Measurements from ENCODE around the gene RALGAPA2. TPM values are rescaled to one million over a fixed set of nuclear protein-coding genes. Genes with fewer than 3 reads are reported as not detected.

The RALGAPA2 gene
- total RNA-seq, 2 donors from 2014 or later = 40.2 to 45.4 TPM

DNA sequence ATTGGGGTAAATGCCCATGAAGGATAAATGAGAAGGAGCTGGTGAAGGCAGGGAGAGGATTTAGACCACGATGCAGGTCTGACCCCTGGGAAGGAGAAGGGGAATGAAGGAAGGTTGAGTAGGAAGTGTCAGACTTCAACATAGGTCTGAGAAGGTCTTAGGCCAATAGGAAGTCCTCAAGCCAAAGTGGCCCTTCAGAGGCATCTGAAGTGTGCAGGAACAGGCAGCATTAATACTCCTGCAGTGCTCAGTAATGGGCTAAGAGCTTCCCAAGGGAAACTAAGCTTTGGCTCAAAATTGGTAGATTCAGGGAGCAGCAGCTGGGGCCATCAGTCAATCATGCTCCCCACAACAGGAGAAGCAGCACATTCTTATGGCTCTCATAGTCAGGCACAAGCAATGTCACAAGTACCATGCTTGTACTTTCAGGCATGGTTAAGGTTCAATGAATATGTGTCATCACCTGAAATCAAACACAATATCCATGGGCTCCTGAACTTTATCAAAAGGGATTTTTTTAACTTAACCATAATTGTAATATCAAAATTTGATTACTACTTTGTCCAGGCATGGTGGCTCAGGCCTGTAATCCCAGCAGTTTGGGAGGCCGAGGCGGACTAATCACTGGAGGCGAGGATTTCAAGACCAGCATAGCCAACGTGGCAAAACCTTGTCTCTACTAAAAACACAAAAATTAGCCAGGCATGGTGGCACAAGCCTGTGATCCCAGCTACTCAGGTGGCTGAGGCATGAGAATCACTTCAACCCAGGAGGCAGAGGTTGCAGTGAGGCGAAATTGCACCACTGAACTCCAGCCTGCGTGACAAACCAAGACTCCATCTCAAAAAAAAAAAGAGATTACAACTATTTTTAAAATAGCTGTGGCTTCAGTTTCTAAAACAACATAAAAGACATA, 9.9 kb downstream of the RALGAPA2 start:
- Histone ChIP-seq H3K36me3 (replicated peaks in 1 of 2; ENCODE audit: insufficient read depth in 1 of 2, low read depth in 2 of 2) (no peaks in the 10 kb centered on the region), H3K9me3 (no peaks in the 10 kb centered on the region), H3K4me1 (peaks cover 68% of the 10 kb centered on the region), H3K27me3 (no peaks in the 10 kb centered on the region), H3K4me3 (no peak overlapping the region), H3K27ac (no peak overlapping the region)
- DNase-seq (no peak), ATAC-seq (no peak)
- WGBS, 2 donors = 85 to 90% methylated on average over 7 of the region's 7 CpGs
- intact Hi-C loops (cut with DNase I) = no loop called here
- TF ChIP-seq, protein P1, sequence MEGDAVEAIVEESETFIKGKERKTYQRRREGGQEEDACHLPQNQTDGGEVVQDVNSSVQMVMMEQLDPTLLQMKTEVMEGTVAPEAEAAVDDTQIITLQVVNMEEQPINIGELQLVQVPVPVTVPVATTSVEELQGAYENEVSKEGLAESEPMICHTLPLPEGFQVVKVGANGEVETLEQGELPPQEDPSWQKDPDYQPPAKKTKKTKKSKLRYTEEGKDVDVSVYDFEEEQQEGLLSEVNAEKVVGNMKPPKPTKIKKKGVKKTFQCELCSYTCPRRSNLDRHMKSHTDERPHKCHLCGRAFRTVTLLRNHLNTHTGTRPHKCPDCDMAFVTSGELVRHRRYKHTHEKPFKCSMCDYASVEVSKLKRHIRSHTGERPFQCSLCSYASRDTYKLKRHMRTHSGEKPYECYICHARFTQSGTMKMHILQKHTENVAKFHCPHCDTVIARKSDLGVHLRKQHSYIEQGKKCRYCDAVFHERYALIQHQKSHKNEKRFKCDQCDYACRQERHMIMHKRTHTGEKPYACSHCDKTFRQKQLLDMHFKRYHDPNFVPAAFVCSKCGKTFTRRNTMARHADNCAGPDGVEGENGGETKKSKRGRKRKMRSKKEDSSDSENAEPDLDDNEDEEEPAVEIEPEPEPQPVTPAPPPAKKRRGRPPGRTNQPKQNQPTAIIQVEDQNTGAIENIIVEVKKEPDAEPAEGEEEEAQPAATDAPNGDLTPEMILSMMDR (IDR thresholded peaks at IDR 0.05) = no peak
- no peak for TF ChIP-seq POLR2A (IDR thresholded peaks at IDR 0.05)

DNA sequence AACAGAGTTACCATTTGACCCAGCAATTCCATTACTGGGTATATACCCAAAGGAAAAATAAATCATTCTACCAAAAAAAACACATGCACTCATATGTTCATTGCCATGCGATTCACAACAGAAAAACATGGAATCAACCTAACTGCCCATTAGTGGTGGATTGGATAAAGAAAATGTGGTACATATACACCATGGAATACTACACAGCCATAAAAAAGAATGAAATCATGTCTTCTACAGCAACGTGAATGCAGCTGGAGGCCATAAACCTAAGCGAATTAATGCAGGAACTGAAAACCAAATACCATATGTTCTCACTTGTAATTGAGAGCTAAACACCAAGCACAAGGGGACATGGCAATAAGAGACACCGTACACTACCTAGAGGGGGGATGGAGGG, 12.5 kb downstream of the RALGAPA2 start:
- H3K4me3 ChIP-seq = no peak overlapping the region
- H3K4me1 ChIP-seq = peaks cover 65% of the 10 kb centered on the region
- intact Hi-C loops (cut with DNase I) = no loop called here
- H3K36me3 ChIP-seq (replicated peaks in 1 of 2; ENCODE audit: insufficient read depth in 1 of 2, low read depth in 2 of 2) = no peaks in the 10 kb centered on the region
- H3K27ac ChIP-seq = no peak overlapping the region
- 85 to 98% methylated on average over 4 of the region's 4 CpGs for WGBS, 2 donors
- ATAC-seq = no peak
- no peaks in the 10 kb centered on the region for H3K9me3 ChIP-seq
- TF ChIP-seq, protein P1 (IDR thresholded peaks at IDR 0.05) = no peak
- no peaks in the 10 kb centered on the region for H3K27me3 ChIP-seq
- DNase-seq = no peak

DNA sequence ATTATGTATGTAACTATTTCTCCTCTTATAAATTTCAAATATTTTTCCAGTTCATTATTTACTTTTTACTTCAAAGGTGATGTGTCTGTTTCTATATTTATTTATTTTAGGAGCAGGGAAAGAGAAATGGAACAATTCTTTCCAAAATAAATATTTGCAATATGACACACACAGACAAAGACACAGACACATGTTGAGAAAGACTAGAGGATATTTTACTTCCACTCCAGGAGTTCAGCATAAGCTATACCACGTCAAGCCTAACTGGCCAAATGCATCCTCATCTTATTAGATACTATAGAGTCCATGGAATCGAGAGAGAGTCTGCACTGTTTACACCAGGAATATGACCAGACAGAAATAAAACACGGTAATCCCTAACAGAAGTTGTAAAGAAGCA, 13.3 kb downstream of the RALGAPA2 start:
- DNase-seq (no peak), ATAC-seq (peak; percentile 47)
- TF ChIP-seq, protein P1 (IDR thresholded peaks at IDR 0.05) = no peak
- TF ChIP-seq POLR2A (IDR thresholded peaks at IDR 0.05) = no peak
- H3K27me3 ChIP-seq = no peaks in the 10 kb centered on the region
- 51 to 52% methylated on average over 3 of the region's 3 CpGs for WGBS, 2 donors
- no peak overlapping the region for H3K4me3 ChIP-seq
- H3K4me1 ChIP-seq = peaks cover 63% of the 10 kb centered on the region
- no peak overlapping the region for H3K27ac ChIP-seq
- H3K9me3 ChIP-seq = no peaks in the 10 kb centered on the region
- intact Hi-C loops (cut with DNase I) = no loop called here
- no peaks in the 10 kb centered on the region for H3K36me3 ChIP-seq (replicated peaks in 1 of 2; ENCODE audit: insufficient read depth in 1 of 2, low read depth in 2 of 2)

DNA sequence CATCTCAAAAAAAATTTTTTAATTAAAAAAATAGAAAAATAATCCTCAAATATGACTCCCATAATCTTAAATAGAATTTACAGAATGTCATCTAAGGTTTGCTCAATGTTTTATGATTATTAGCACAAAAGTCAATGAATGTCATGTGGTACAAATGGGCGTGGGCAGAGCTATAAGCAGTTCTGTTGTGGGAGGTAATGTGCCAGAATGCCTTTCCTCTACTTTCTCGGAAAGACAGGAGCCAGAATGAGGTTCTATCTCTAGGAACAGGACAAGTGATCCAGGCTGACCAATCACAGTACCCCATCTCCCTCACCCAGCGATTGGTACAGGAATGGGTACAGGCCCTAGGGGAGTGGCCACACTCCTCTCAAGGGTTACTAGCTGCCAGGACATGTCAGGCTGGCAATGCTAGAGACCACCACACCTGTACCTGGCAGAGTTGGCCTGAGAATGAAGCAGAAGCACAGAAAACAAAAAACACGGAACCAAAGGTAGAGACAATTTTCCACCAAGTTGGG, 15.1 kb downstream of the RALGAPA2 start:
- DNase-seq = no peak
- 79 to 81% methylated on average over 4 of the region's 4 CpGs for WGBS, 2 donors
- H3K4me1 ChIP-seq = peaks cover 70% of the 10 kb centered on the region
- H3K27ac ChIP-seq = no peak overlapping the region
- no peaks in the 10 kb centered on the region for H3K9me3 ChIP-seq
- ATAC-seq = no peak
- intact Hi-C loops (cut with DNase I) = no loop called here
- H3K27me3 ChIP-seq = no peaks in the 10 kb centered on the region
- TF ChIP-seq, protein P1 (IDR thresholded peaks at IDR 0.05) = no peak
- no peak for TF ChIP-seq POLR2A (IDR thresholded peaks at IDR 0.05)
- H3K4me3 ChIP-seq = no peak overlapping the region
- no peaks in the 10 kb centered on the region for H3K36me3 ChIP-seq (replicated peaks in 1 of 2; ENCODE audit: insufficient read depth in 1 of 2, low read depth in 2 of 2)

All from body of pancreas (tissue), 4 donors.